ENCODE data around the gene SIX6.
A peak's percentile ranks its signal among the peaks of the same experiment; 100 is the strongest.

The SIX6 gene

GRCh38 chr14:60514378-60514740, 5.4 kb downstream of the SIX6 start:
- no peak overlapping the region; the same call in 1 of the 2 replicates for H3K4me3 ChIP-seq (ENCODE audit: low read length)
- no peak for TF ChIP-seq CTCF (conservative IDR thresholded peaks at IDR 0.05; ENCODE audit: low read length)
- no peak for DNase-seq (ENCODE audit: low read depth)

GRCh38 chr14:60514741-60515491, 6.0 kb downstream of the SIX6 start:
- TF ChIP-seq CTCF (conservative IDR thresholded peaks at IDR 0.05; ENCODE audit: low read length): no peak; the same call in 1 of the 2 replicates
- H3K4me3 ChIP-seq (ENCODE audit: low read length): no peak overlapping the region; the same call in 1 of the 2 replicates
- DNase-seq (ENCODE audit: low read depth): no peak

- no peak overlapping the region for H3K4me3 ChIP-seq (ENCODE audit: low read length)
- no peak for DNase-seq (ENCODE audit: low read depth)
- no peak for TF ChIP-seq CTCF (conservative IDR thresholded peaks at IDR 0.05; ENCODE audit: low read length)
Observed at GRCh38 chr14:60515511-60516289, 6.8 kb downstream of the SIX6 start.

- no peak for DNase-seq (ENCODE audit: low read depth)
- no peak overlapping the region for H3K4me3 ChIP-seq (ENCODE audit: low read length)
- TF ChIP-seq CTCF (conservative IDR thresholded peaks at IDR 0.05; ENCODE audit: low read length): no peak
Observed at GRCh38 chr14:60532442-60532841, 23.5 kb downstream of the SIX6 start.

GRCh38 chr14:60537663-60538062, 28.7 kb downstream of the SIX6 start:
- no peak for TF ChIP-seq CTCF (conservative IDR thresholded peaks at IDR 0.05; ENCODE audit: low read length)

GRCh38 chr14:60544659-60545058, 35.7 kb downstream of the SIX6 start:
- H3K4me3 ChIP-seq (ENCODE audit: low read length): no peak overlapping the region
- DNase-seq (ENCODE audit: low read depth): no peak
- TF ChIP-seq CTCF (conservative IDR thresholded peaks at IDR 0.05; ENCODE audit: low read length): no peak

More at GRCh38 chr14:60537663-60538062, 28.7 kb downstream of the SIX6 start:
- no peak overlapping the region for H3K4me3 ChIP-seq (ENCODE audit: low read length)
- no peak for DNase-seq (ENCODE audit: low read depth)

GRCh38 chr14:60553808-60554207, 44.9 kb downstream of the SIX6 start:
- no peak for TF ChIP-seq CTCF (conservative IDR thresholded peaks at IDR 0.05; ENCODE audit: low read length)
- peak; percentile 16 for DNase-seq (ENCODE audit: low read depth)
- H3K4me3 ChIP-seq (ENCODE audit: low read length): no peak overlapping the region

Data from AG10803 (cell line).